WTC11 (cell line): ENCODE results near the gene SYTL1. TPM values are rescaled to one million over a fixed set of nuclear protein-coding genes. Genes with fewer than 3 reads are reported as not detected.

Experiments used
- ATAC-seq: fragments of 200-7000 bp; cut with Tn5 transposase; 2 replicates; pipeline ENCODE4 v1.10.0; 2021; ENCODE audit warnings: mild to moderate bottlenecking, moderate library complexity
- CTCF ChIA-PET: fragments of 300-600 bp; sonication (Branson Sonifier 250); formaldehyde crosslinking; loops from one replicate; lab custom pipeline; 2021; ENCODE audit warnings: antibody characterized with exemption; lab: Charles Lee
- POLR2A ChIA-PET: fragments of 350-600 bp; sonication (Branson Sonifier 250); formaldehyde crosslinking; loops from one replicate; lab custom pipeline; 2021; ENCODE audit warnings: antibody characterized with exemption; lab: Charles Lee
- DNase-seq: peaks from one replicate; pipeline ENCODE4 v3.0.0; 2021; ENCODE audit warnings: low spot score
- H3K27ac Mint-ChIP-seq: 2 replicates; pipeline ENCODE4 v1.8.0; 2021; ENCODE audit warnings: mixed read lengths
- H3K27me3 Mint-ChIP-seq: 2 replicates; pipeline ENCODE4 v1.8.0; 2021; ENCODE audit warnings: low read depth, mild to moderate bottlenecking, moderate library complexity, mixed read lengths
- H3K36me3 Mint-ChIP-seq: 2 replicates; pipeline ENCODE4 v1.8.0; 2021; ENCODE audit warnings: mixed read lengths
- H3K4me1 Mint-ChIP-seq: 2 replicates; pipeline ENCODE4 v1.8.0; 2022; ENCODE audit warnings: mixed read lengths
- H3K4me3 Mint-ChIP-seq: 2 replicates; pipeline ENCODE4 v1.8.0; 2021; ENCODE audit warnings: mild to moderate bottlenecking, moderate library complexity, mixed read lengths
- H3K9me3 Mint-ChIP-seq: 2 replicates; pipeline ENCODE4 v1.8.0; 2021; ENCODE audit warnings: mixed read lengths
- ATF3 ChIP-seq: sonication (generic); formaldehyde crosslinking; conservative IDR thresholded peaks from 2 replicates; pipeline ENCODE4 v1.8.1; 2022; ENCODE audit warnings: mild to moderate bottlenecking, missing genetic modification reagents
- CBFB ChIP-seq: sonication (generic); formaldehyde crosslinking; IDR thresholded peaks from 2 replicates; pipeline ENCODE4 v1.8.1; 2022; ENCODE audit warnings: mild to moderate bottlenecking, low read depth, missing genetic modification reagents
- CDX4 ChIP-seq: fragments of 250-450 bp; sonication (Bioruptor Pico); IDR thresholded peaks from 2 replicates; pipeline ENCODE4 v1.9.0; 2021; ENCODE audit warnings: moderate library complexity, mild to moderate bottlenecking, inconsistent platforms, borderline replicate concordance
- CREB1 ChIP-seq: sonication (generic); formaldehyde crosslinking; IDR thresholded peaks from 2 replicates; pipeline ENCODE4 v1.8.0; 2023; ENCODE audit warnings: mild to moderate bottlenecking, missing genetic modification reagents
- ERG ChIP-seq: fragments of 250-450 bp; sonication (Bioruptor Pico); IDR thresholded peaks from 2 replicates; pipeline ENCODE4 v1.8.0; 2021; ENCODE audit warnings: mild to moderate bottlenecking
- ESRRA ChIP-seq: sonication (generic); formaldehyde crosslinking; IDR thresholded peaks from 2 replicates; pipeline ENCODE4 v1.8.1; 2022; ENCODE audit warnings: mild to moderate bottlenecking, missing genetic modification reagents, borderline replicate concordance
- ETV6 ChIP-seq: sonication (generic); formaldehyde crosslinking; IDR thresholded peaks from 2 replicates; pipeline ENCODE4 v1.8.1; 2022; ENCODE audit warnings: mild to moderate bottlenecking, missing genetic modification reagents
- FOXP1 ChIP-seq: sonication (generic); formaldehyde crosslinking; IDR thresholded peaks from 2 replicates; pipeline ENCODE4 v1.8.0; 2022; ENCODE audit warnings: missing genetic modification reagents, mild to moderate bottlenecking, moderate library complexity, borderline replicate concordance
- MXD4 ChIP-seq: fragments of 250-450 bp; sonication (Bioruptor Pico); IDR thresholded peaks from 2 replicates; pipeline ENCODE4 v1.8.0; 2021; ENCODE audit warnings: mild to moderate bottlenecking, moderate library complexity, borderline replicate concordance
- NR1H2 ChIP-seq: sonication (generic); formaldehyde crosslinking; IDR thresholded peaks from 2 replicates; pipeline ENCODE4 v1.9.0; 2021; ENCODE audit warnings: mild to moderate bottlenecking, moderate library complexity, missing genetic modification reagents
- OVOL2 ChIP-seq: fragments of 250-450 bp; sonication (Bioruptor Pico); IDR thresholded peaks from 2 replicates; pipeline ENCODE4 v1.9.0; 2021; ENCODE audit warnings: mild to moderate bottlenecking, borderline replicate concordance
- SMAD3 ChIP-seq: sonication (generic); formaldehyde crosslinking; IDR thresholded peaks from 2 replicates; pipeline ENCODE4 v1.8.0; 2022; ENCODE audit warnings: missing genetic modification reagents, mild to moderate bottlenecking, borderline replicate concordance
- TP53 ChIP-seq: sonication (generic); formaldehyde crosslinking; IDR thresholded peaks from 2 replicates; pipeline ENCODE4 v1.8.1; 2023; ENCODE audit warnings: mild to moderate bottlenecking, missing genetic modification reagents
- ZNF121 ChIP-seq: sonication (generic); formaldehyde crosslinking; IDR thresholded peaks from 2 replicates; pipeline ENCODE4 v1.8.0; 2023; ENCODE audit warnings: missing genetic modification reagents
- ZNF219 ChIP-seq: sonication (generic); formaldehyde crosslinking; IDR thresholded peaks from 2 replicates; pipeline ENCODE4 v1.8.0; 2023; ENCODE audit warnings: missing genetic modification reagents, mild to moderate bottlenecking, borderline replicate concordance
- total RNA-seq: library from RNA; stranded (reverse); gene quantifications from 3 replicates; pipeline ENCODE4 v1.2.3, GENCODE V29; 2021
- TF ChIP-seq, protein P1 (sequence below): fragments of 200-600 bp; IDR thresholded peaks from 2 replicates; pipeline ENCODE4 v1.8.0; 2022; ENCODE audit warnings: antibody characterized with exemption
- TF ChIP-seq, protein P2 (sequence below): fragments of 250-450 bp; sonication (Bioruptor Pico); conservative IDR thresholded peaks from 2 replicates; pipeline ENCODE4 v1.9.0; 2021; ENCODE audit warnings: mild to moderate bottlenecking
- TF ChIP-seq, protein P3 (sequence below): sonication (generic); formaldehyde crosslinking; IDR thresholded peaks from 2 replicates; pipeline ENCODE4 v1.8.1; 2022; ENCODE audit warnings: low read depth, mild to moderate bottlenecking, moderate library complexity, missing genetic modification reagents, borderline replicate concordance
- TF ChIP-seq, protein P4 (sequence below): sonication (generic); formaldehyde crosslinking; IDR thresholded peaks from 2 replicates; pipeline ENCODE4 v1.8.1; 2023; ENCODE audit warnings: mild to moderate bottlenecking, missing genetic modification reagents, borderline replicate concordance

Gene SYTL1
- total RNA-seq, 1 experiment from 2014 or later = 18.0 TPM

DNA sequence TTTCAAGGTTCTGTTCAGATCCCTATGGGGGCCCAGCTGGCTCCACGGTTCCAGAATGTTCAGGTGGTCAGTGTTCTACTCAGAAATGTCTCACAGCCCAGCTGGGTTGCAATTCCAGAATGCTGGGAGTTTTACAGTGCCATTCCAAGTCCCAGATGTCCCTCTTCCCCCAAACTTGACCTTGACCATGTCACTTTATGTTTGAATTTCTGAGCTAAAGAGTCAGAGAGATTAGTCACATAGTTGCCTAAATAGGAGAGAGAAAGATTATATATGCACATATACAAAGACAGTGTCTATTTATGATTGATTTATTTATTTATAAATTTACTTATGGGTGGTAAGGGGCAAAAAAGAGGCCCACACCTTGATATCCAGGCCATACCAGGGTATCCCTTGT lies 53.1 kb downstream of the SYTL1 start (continued):
- no peak for TF ChIP-seq CBFB (CRISPR knock-in tag)
- TF ChIP-seq SMAD3 = no peak
- TF ChIP-seq TP53 = no peak
- no peak for TF ChIP-seq ESRRA (CRISPR knock-in tag)
- no peak for TF ChIP-seq ATF3 (CRISPR knock-in tag)
- TF ChIP-seq ETV6 (CRISPR knock-in tag) = no peak
- TF ChIP-seq ERG (CRISPR knock-in tag) = no peak
- TF ChIP-seq ZNF121 (CRISPR knock-in tag) = no peak

GRCh38 chr1:27395441-27396195 lies 53.8 kb downstream of the SYTL1 start:
- ChIA-PET POLR2A (interaction anchor here (0.8 kb wide), 1 partner anchor 29 kb away, joined by 3 read pairs; the partner anchor contains the start of gene MAP3K6), CTCF (interaction anchor here (0.6 to 6.5 kb wide), 56 partner anchors 9 to 388 kb away, joined by 3 to 150 read pairs (median 4); partner anchors contain the start of genes AHDC1, CD164L2, FCN3 and MAP3K6)
- ATAC-seq = peak; percentile 21
- H3K4me1 Mint-ChIP-seq = peaks cover 47% of the 10 kb centered on the region
- no peak overlapping the region for H3K27ac Mint-ChIP-seq
- DNase-seq = peak; percentile 89
- no peak overlapping the region for H3K4me3 Mint-ChIP-seq
- no peaks in the 10 kb centered on the region; the same call in 1 of the 2 replicates for H3K27me3 Mint-ChIP-seq
- H3K36me3 Mint-ChIP-seq = no peaks in the 10 kb centered on the region
- TF ChIP-seq OVOL2 (CRISPR knock-in tag) (no peak), TP53 (no peak), FOXP1 (CRISPR knock-in tag) (no peak)
- TF ChIP-seq, protein P1, sequence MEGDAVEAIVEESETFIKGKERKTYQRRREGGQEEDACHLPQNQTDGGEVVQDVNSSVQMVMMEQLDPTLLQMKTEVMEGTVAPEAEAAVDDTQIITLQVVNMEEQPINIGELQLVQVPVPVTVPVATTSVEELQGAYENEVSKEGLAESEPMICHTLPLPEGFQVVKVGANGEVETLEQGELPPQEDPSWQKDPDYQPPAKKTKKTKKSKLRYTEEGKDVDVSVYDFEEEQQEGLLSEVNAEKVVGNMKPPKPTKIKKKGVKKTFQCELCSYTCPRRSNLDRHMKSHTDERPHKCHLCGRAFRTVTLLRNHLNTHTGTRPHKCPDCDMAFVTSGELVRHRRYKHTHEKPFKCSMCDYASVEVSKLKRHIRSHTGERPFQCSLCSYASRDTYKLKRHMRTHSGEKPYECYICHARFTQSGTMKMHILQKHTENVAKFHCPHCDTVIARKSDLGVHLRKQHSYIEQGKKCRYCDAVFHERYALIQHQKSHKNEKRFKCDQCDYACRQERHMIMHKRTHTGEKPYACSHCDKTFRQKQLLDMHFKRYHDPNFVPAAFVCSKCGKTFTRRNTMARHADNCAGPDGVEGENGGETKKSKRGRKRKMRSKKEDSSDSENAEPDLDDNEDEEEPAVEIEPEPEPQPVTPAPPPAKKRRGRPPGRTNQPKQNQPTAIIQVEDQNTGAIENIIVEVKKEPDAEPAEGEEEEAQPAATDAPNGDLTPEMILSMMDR = peak; percentile 95
- no peaks in the 10 kb centered on the region for H3K9me3 Mint-ChIP-seq

GRCh38 chr1:27397110-27397509 lies 55.3 kb downstream of the SYTL1 start:
- Mint-ChIP-seq H3K27me3 (no peaks in the 10 kb centered on the region; the same call in 1 of the 2 replicates), H3K4me1 (peaks cover 37% of the 10 kb centered on the region), H3K4me3 (no peak overlapping the region), H3K27ac (peak overlapping the region; percentile 70), H3K9me3 (no peaks in the 10 kb centered on the region), H3K36me3 (no peaks in the 10 kb centered on the region)
- DNase-seq = no peak
- no peak for ATAC-seq
- POLR2A ChIA-PET = interaction anchor here (1.0 kb wide), 1 partner anchor 31 kb away, joined by 4 read pairs; no protein-coding TSS in a partner anchor
- CTCF ChIA-PET = interaction anchor here (0.5 to 6.5 kb wide), 29 partner anchors 9 to 840 kb away, joined by 3 to 150 read pairs (median 5); partner anchors contain the start of genes AHDC1, CD164L2 and MAP3K6
- no peak for TF ChIP-seq NR1H2
- TF ChIP-seq, protein P2, sequence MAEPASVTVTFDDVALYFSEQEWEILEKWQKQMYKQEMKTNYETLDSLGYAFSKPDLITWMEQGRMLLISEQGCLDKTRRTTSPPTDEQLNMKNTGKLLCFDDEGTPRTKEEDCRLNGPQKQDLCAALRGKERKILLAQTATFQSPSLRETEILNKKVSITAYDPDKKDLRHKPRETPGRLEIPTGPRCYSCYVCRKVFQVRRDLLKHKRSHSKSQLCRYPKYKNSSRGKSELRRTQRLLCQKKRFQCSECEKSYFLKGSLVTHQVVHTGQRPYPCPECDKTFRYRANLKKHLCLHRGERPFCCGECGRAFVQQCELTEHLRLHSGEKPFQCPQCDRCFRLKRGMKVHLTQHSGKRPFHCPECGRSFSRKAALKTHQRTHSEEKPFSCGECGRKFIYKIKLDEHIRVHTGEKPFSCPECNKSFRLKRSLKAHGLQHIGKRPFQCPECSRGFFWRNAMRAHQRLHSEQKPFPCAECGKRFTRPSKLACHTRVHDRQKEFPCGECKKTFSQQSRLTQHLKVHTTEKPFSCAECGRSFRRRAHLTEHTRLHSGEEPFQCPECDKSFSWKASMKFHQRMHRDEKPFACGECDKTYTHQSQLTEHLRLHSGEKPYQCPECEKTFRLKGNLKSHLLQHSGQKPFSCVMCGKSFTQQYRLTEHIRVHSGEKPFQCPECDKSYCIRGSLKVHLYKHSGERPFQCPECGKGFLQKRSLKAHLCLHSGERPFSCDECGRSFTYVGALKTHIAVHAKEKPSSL (CRISPR knock-in tag) = no peak
- TF ChIP-seq, protein P3, sequence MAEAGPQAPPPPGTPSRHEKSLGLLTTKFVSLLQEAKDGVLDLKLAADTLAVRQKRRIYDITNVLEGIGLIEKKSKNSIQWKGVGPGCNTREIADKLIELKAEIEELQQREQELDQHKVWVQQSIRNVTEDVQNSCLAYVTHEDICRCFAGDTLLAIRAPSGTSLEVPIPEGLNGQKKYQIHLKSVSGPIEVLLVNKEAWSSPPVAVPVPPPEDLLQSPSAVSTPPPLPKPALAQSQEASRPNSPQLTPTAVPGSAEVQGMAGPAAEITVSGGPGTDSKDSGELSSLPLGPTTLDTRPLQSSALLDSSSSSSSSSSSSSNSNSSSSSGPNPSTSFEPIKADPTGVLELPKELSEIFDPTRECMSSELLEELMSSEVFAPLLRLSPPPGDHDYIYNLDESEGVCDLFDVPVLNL = no peak
- no peak for TF ChIP-seq MXD4 (CRISPR knock-in tag)
- TF ChIP-seq ZNF219 (CRISPR knock-in tag) = no peak
- TF ChIP-seq, protein P4, sequence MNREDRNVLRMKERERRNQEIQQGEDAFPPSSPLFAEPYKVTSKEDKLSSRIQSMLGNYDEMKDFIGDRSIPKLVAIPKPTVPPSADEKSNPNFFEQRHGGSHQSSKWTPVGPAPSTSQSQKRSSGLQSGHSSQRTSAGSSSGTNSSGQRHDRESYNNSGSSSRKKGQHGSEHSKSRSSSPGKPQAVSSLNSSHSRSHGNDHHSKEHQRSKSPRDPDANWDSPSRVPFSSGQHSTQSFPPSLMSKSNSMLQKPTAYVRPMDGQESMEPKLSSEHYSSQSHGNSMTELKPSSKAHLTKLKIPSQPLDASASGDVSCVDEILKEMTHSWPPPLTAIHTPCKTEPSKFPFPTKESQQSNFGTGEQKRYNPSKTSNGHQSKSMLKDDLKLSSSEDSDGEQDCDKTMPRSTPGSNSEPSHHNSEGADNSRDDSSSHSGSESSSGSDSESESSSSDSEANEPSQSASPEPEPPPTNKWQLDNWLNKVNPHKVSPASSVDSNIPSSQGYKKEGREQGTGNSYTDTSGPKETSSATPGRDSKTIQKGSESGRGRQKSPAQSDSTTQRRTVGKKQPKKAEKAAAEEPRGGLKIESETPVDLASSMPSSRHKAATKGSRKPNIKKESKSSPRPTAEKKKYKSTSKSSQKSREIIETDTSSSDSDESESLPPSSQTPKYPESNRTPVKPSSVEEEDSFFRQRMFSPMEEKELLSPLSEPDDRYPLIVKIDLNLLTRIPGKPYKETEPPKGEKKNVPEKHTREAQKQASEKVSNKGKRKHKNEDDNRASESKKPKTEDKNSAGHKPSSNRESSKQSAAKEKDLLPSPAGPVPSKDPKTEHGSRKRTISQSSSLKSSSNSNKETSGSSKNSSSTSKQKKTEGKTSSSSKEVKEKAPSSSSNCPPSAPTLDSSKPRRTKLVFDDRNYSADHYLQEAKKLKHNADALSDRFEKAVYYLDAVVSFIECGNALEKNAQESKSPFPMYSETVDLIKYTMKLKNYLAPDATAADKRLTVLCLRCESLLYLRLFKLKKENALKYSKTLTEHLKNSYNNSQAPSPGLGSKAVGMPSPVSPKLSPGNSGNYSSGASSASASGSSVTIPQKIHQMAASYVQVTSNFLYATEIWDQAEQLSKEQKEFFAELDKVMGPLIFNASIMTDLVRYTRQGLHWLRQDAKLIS = no peak
- TF ChIP-seq ESRRA (CRISPR knock-in tag) = no peak
- TF ChIP-seq CREB1 = no peak
- TF ChIP-seq CDX4 = no peak
